Erythroblast (primary cell): Measurements from ENCODE around the gene YWHAH.

Experiments used
- GATA1 ChIP-seq: IDR thresholded peaks from 2 replicates; pipeline ENCODE4 v1.6.1; 2011; ENCODE audit warnings: low read depth, mild to moderate bottlenecking, control low read depth, low read length, moderate library complexity
- POLR2A ChIP-seq: IDR thresholded peaks from 2 replicates; pipeline ENCODE4 v1.6.1; 2011; ENCODE audit warnings: mild to moderate bottlenecking, low read length

- TF ChIP-seq POLR2A: no peak
- TF ChIP-seq GATA1: no peak
Observed at GRCh38 chr22:31898926-31899325, 45.4 kb upstream of the YWHAH start.
